GM19397 (cell line): ENCODE measurements around the gene SEC63.
"Not testable (repeated sequence)": the region's sequence is repeated elsewhere in the genome, so short reads cannot be mapped to it uniquely, and the experiment has no call there.

Source experiments
- ATAC-seq: cut with Tn5 transposase; IDR thresholded peaks from one replicate; pipeline ENCODE4 v1.9.1; 2021; ENCODE audit warnings: mild to moderate bottlenecking, moderate library complexity; ENCODE audit not compliant: unreplicated experiment

The SEC63 gene

GRCh38 chr6:107973594-107973993 is 15.6 kb upstream of the SEC63 start:
- ATAC-seq = no peak

DNA sequence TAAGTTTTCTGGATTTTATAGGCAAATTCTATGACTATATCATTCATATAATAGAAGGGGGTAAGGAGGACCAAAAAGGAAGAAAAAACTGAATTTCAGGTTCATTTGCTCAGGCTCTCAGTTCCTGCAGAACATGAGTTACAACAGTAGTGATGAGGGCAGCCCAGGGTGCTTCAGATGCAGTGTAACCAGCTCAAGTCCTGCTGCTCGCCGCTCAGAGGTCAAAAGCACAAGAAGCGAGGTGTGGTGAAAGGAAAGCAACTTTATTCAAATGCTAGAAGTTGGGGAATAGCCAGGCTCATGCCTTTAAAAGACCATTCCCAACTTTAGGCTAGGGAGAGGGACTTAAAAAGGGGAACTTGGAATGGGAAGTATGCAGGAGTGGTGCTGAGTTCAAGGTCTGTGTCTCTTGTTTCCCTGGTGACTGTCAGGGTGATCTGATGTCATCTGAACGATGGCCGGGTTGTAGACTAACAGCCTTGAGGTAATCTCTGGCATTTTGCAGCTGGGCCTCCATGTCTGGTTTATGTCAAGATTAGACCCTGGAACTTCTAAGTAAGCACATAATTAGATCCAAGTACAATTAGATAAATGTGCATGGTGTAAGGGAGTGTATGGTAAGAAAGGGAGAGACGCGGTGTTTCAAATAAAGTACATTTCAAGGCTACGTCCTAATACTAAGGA is 14.5 kb upstream of the SEC63 start:
- no peak for ATAC-seq

DNA sequence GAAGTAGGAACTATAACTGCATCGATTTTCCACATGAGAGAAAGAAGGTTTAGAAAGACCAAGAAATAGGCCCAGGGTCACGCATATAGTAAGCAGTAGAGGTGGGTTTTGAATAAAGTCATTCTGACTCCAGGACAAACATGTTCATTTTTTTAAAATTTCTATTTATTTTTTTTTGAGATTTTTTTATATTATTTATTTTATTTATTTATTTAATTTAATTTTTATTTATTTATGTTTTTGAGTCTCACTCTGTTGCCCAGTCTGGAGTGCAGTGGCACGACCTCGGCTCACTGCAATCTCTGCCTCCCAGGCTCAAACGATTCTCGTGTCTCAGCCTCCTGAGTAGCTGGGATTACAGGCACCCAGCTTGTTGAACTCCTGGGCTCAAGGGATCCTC is 13.2 kb upstream of the SEC63 start:
- ATAC-seq = no peak

GRCh38 chr6:107970255-107970654 is 12.2 kb upstream of the SEC63 start:
- no peak for ATAC-seq

DNA sequence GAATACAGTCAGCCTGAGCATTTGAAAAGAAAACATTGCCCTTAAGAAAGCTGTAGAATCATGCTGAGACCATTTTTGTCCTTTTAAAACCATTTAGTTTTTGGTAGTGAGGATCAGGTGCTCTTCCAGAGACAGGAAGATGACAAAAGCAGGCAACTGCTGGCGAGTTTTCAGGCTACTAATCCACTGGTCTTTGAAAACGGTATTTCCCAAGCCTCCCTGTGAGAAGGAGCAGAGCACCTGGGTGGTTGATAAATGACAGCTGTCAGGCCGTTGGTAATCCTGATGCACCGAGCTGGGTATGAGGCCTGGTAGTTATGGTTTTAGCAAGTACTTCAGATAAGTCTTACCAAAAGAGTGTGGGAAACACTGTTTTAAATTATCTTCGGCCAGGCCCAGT is 10.1 kb upstream of the SEC63 start:
- ATAC-seq = no peak

- ATAC-seq = no peak
Observed at GRCh38 chr6:107965746-107966145, 7.7 kb upstream of the SEC63 start.

DNA sequence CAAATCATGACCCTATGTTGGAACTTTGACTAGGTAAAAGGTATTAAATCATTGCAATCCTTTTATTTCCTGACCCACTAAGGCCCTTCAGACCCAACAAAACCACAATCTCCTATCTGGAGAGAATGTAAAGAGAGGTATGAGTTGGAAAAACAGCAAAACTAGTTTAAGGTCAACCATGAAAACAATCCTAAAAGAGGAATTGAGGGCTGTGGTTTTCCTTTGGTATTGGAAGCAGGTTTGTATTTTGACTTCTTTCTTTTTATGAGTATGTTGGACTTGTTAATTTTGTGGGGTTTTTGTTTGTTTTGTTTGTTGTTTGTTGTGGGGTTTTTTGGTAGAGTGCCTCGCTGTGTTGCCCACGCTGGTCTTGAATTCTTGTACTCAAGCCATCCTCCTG is 4.7 kb upstream of the SEC63 start:
- no peak for ATAC-seq

DNA sequence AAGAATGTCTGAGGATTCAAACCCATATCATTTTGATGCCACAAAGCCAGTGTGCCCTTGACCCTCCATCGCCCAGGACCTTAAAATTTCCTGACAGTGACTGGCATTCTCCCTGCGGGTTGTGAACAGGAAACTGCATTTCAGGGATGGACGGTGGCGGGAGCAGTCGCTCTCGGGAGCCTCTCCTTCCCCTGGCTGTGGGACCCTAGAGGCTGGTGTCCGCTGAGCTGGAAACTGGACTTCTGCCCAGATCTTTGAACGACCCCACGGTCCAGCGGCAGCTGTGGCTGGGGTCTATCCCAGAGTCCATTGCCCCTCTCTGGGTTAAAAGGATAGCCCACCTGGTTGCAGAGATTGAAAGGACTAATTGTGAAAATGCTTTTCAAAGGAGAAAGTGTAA is 1.4 kb upstream of the SEC63 start:
- ATAC-seq = no peak

- not testable (repeated sequence) for ATAC-seq
Observed at GRCh38 chr6:107958689-107959362, 818 bp upstream of the SEC63 start.

- ATAC-seq = peak; percentile 34
Observed at GRCh38 chr6:107957308-107957908, 600 bp downstream of the SEC63 start.

DNA sequence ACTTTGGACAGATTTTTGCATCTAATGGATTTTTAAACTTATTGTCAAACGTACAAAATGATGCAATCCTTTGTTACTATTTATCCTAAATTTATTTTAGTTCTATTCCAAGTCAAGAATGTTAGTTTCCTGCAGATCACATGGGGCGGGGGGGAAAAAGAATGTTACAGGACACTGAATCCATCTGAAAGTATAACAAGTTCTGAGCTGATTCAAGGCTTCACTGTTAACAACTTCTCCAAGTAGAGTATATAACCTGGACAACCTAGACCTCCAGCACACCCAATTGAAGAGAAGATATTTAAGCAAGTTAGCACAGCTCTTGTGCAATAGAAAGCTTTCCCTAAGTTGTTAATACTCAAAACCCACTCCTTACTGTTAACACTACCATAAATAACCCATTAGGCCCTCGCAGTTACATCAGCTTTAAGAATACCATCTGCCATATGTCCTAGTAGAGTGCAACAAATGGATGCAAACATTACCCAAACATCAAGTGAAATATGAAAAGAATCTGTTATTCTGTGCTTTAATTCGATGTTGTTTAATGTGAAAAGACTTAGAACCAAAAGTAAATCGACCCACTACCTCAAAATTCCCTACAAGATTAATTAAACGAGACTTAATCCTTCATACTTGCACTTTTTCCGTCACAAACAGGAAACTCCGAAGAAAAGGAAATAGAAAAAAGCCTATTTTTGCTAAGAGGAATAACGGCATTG is 1.3 kb downstream of the SEC63 start:
- ATAC-seq = no peak

GRCh38 chr6:107956181-107956580 is 1.8 kb downstream of the SEC63 start:
- ATAC-seq = no peak

- ATAC-seq = not testable (repeated sequence)
Observed at GRCh38 chr6:107953858-107954414, 4.1 kb downstream of the SEC63 start.

GRCh38 chr6:107943626-107944439 is 14.2 kb downstream of the SEC63 start:
- no peak for ATAC-seq

DNA sequence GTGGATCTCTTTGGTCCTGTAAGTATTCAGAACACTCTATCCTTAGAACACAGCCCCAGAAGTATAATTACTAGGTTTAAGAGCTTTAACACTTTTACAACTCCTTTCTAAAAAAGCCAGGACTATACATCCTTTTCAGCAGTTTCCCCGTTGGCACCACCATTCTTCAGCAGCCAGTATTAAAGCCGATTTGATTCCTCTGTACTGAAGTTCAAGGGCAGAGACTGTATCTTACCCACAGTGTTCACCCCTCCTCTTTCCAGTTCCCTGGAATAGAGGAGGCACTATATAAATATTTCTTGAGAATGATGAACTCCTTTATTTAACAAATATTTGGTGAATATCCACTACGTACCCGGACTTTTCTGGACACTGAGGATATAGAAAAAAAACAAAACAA is 15.9 kb downstream of the SEC63 start:
- no peak for ATAC-seq

GRCh38 chr6:107941627-107942026 is 16.4 kb downstream of the SEC63 start:
- ATAC-seq = no peak

DNA sequence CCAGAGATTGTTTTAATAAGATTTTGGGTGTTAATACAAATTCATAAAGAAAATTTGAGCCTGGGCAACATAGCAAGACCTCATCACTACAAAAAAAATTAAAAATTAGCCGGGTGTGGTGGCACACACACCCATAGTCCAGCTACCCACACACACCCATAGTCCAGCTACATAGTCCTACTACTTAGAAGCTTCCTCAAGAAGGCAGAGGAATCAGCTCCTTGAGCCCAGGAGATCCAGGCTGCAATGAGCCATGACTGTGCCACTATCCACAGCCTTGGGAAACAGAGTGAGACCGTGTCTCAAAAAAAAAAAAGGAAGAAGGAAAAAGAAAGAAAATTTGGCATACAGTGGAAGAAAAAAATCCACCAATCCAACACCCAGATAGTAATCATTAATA is 16.8 kb downstream of the SEC63 start:
- no peak for ATAC-seq

DNA sequence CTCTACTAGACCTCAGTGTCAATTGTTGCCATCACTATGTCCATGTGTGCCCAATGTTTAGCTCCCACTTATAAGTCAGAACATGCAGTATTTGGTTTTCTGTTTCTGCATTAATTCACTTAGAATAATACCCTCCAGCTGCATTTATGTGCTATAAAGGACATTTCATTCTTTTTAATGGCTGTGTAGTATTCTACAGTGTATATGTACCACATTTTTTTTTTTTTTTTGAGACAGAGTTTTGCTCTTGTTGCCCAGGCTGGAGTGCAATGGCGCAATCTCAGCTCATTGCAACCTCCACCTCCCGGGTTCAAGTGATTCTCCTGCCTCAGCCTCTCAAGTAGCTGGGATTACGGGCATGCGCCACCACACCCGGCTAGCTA is 21.1 kb downstream of the SEC63 start:
- ATAC-seq = not testable (repeated sequence)

GRCh38 chr6:107936162-107936909 is 21.7 kb downstream of the SEC63 start:
- ATAC-seq = no peak

DNA sequence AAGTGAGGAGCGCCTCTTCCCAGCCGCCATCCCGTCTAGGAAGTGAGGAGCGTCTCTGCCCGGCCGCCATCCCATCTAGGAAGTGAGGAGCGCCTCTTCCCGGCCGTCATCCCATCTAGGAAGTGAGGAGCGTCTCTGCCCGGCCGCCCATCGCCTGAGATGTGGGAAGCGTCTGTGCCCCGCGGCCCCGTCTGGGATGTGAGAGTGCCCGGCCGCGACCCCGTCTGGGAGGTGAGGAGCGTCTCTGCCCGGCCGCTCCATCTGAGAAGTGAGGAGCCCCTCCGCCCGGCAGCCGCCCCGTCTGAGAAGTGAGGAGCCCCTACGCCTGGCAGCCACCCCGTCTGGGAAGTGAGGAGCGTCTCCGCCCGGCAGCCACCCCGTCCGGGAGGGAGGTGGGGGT is 23.8 kb downstream of the SEC63 start:
- not testable (repeated sequence) for ATAC-seq
